Spleen (tissue), 7 donors: ENCODE results near the gene STYX.

Source experiments
- CTCF ChIP-seq, 11 experiments: fragments of 200-600 bp in 7 of 11; fragments of 450-650 bp in 4 of 11; sonication (generic) in 4 of 11; IDR thresholded peaks in 8 of 11; conservative IDR thresholded peaks in 3 of 11; 1 replicate in 7 of 11; 2 replicates in 4 of 11; pipeline versions ENCODE4 v1.4.0 to v1.8.0; 2016 to 2021; ENCODE audit warnings: antibody characterized with exemption in 11 of 11, inconsistent platforms in 4 of 11, mild to moderate bottlenecking in 1 of 11
- POLR2A ChIP-seq, 3 donors: fragments of 450-650 bp; IDR thresholded peaks; one replicate each; pipeline ENCODE4 v1.5.1; 2017; ENCODE audit warnings: antibody characterized with exemption in 3 of 3, mild to moderate bottlenecking in 1 of 3
- POLR2AphosphoS5 ChIP-seq, 3 donors: sonication (generic); formaldehyde crosslinking; IDR thresholded peaks; one replicate each; pipeline ENCODE4 v1.5.1; 2017; ENCODE audit warnings: antibody characterized with exemption in 3 of 3
- donor health status: DM: no; HTN: no; CAD: no; lungs with moderate emphysema.
- donor health status: DM: no; HTN: no; CAD: no.
- donor health status: DM: no; HTN: no; CAD: no.

- TF ChIP-seq CTCF (IDR thresholded peaks at IDR 0.05 in 8 of 11, conservative IDR thresholded peaks at IDR 0.05 in 3 of 11) (no peak), POLR2AphosphoS5 (IDR thresholded peaks at IDR 0.05) (no peak), POLR2A (IDR thresholded peaks at IDR 0.05) (no peak)
These were observed 39.9 kb downstream of the STYX start for GRCh38 chr14:52769887-52770286.
